ENCODE results near the gene RPH3AL. TPM values are rescaled to one million over a fixed set of nuclear protein-coding genes. Genes with fewer than 3 reads are reported as not detected.

Gene RPH3AL
- total and polyA plus RNA-seq, 10 of the 15 experiments (the other 5 are each of a cell fraction or from before 2014, with no cell fraction given), result 0.04 to 1.2 (median 0.47) TPM; not detected in 2

GRCh38 chr17:208429-208828 is 144.2 kb downstream of the RPH3AL start:
- Histone ChIP-seq H3K4me3 (no peak overlapping the region), H4K20me1 (ENCODE audit: control insufficient read depth, insufficient read depth) (no peaks in the 10 kb centered on the region), H3K4me1 (ENCODE audit: control insufficient read depth, insufficient read depth, low read length) (no peaks in the 10 kb centered on the region), H3K9me3 (replicated peaks; ENCODE audit: control insufficient read depth, insufficient read depth, low read length) (no peaks in the 10 kb centered on the region; the same call in 2 of the 3 replicates), H3K27me3 (replicated peaks in 1 of 2; ENCODE audit: control insufficient read depth in 2 of 2, insufficient read depth in 2 of 2, low read length in 1 of 2) (no peaks in the 10 kb centered on the region; a peak in 2 of 4 replicates), H3K9ac (ENCODE audit: control insufficient read depth, insufficient read depth, low read length) (no peak overlapping the region), H3K4me2 (ENCODE audit: control insufficient read depth, insufficient read depth) (no peak overlapping the region), H3K27ac (ENCODE audit: control insufficient read depth, insufficient read depth) (no peak overlapping the region), H3K79me2 (ENCODE audit: control insufficient read depth, insufficient read depth, low read length) (no peaks in the 10 kb centered on the region), H2AFZ (ENCODE audit: control insufficient read depth, low read depth, low read length) (no peak overlapping the region), H3K36me3 (ENCODE audit: control insufficient read depth in 2 of 2, insufficient read depth in 2 of 2, low read length in 1 of 2) (no peaks in the 10 kb centered on the region)
- TF ChIP-seq ZBTB4 (CRISPR knock-in tag; IDR thresholded peaks at IDR 0.05) (no peak), TCF12 (IDR thresholded peaks at IDR 0.05; ENCODE audit: low read depth, low read length) (no peak), EED (IDR thresholded peaks at IDR 0.05; ENCODE audit: low read depth) (no peak), KDM1A (IDR thresholded peaks at IDR 0.05; ENCODE audit: borderline replicate concordance) (no peak), BRCA1 (IDR thresholded peaks at IDR 0.05; ENCODE audit: low read depth, low read length) (no peak), BMI1 (IDR thresholded peaks at IDR 0.05; ENCODE audit: borderline replicate concordance) (no peak), RUNX3 (IDR thresholded peaks at IDR 0.05; ENCODE audit: low read length) (no peak), FOXK2 (IDR thresholded peaks at IDR 0.05) (no peak), RFX5 (IDR thresholded peaks at IDR 0.05; ENCODE audit: low read depth, low read length) (no peak), HDAC6 (IDR thresholded peaks at IDR 0.05; ENCODE audit: unreplicated experiment) (no peak), SUPT20H (IDR thresholded peaks at IDR 0.05; ENCODE audit: borderline replicate concordance, control insufficient read depth, low read depth, low read length) (no peak), CREM (IDR thresholded peaks at IDR 0.05; ENCODE audit: low read depth) (no peak), GATAD2B (conservative IDR thresholded peaks at IDR 0.05; ENCODE audit: low read depth) (no peak), REST (IDR thresholded peaks at IDR 0.05; ENCODE audit: low read depth, low read length) (no peak), USF1 (IDR thresholded peaks at IDR 0.05; ENCODE audit: borderline replicate concordance, extremely low read length, insufficient read depth, low read depth, low read length) (no peak), NFIC (IDR thresholded peaks at IDR 0.05; ENCODE audit: low read depth, low read length) (no peak), JUND (IDR thresholded peaks at IDR 0.05; ENCODE audit: low read depth, low read length) (no peak), GABPA (IDR thresholded peaks at IDR 0.05; ENCODE audit: low read depth) (no peak)
- DNase-seq (ENCODE audit: low read depth, low spot score) (no peak), ATAC-seq (no peak), FAIRE-seq (no peak)
- ChIA-PET RAD21 (ENCODE audit: unreplicated experiment) (no interaction called here), POLR2A (no interaction called here), CTCF (no interaction called here), SMC1A (ENCODE audit: uncharacterized antibody, unreplicated experiment) (interaction anchor here (1.6 kb wide), 1 partner anchor 14 kb away, joined by 5 read pairs; no protein-coding TSS in a partner anchor)
- intact Hi-C loops (cut with micrococcal nuclease; ENCODE audit: unreplicated experiment), result no loop called here
- no TSS peak for BruUV-seq (replicated peaks)
- in situ Hi-C loops (cut with MboI), result no loop called here
- WGBS (ENCODE audit: insufficient coverage, insufficient replicate concordance, low lambda C conversion rate, missing lambda C conversion rate), result 16% methylated on average over 8 of the region's 8 CpGs
